ENCODE data around the gene NNAT.
A peak's percentile ranks its signal among the peaks of the same experiment; 100 is the strongest.

Gene NNAT

GRCh38 chr20:37567671-37568588 lies 46.9 kb downstream of the NNAT start:
- peaks cover 29% of the 10 kb centered on the region for H3K4me1 ChIP-seq (ENCODE audit: insufficient read depth, low read length)
- H3K4me3 ChIP-seq (ENCODE audit: low read depth in 1 of 2, low read length in 2 of 2): peak overlapping the region in 1 of 2 experiments; percentile 41; a peak in 2 of 4 replicates
- TF ChIP-seq EZH2 (IDR thresholded peaks at IDR 0.05; ENCODE audit: borderline replicate concordance, low read depth, low read length, severe bottlenecking): peak; percentile 45
- TF ChIP-seq, protein P1, sequence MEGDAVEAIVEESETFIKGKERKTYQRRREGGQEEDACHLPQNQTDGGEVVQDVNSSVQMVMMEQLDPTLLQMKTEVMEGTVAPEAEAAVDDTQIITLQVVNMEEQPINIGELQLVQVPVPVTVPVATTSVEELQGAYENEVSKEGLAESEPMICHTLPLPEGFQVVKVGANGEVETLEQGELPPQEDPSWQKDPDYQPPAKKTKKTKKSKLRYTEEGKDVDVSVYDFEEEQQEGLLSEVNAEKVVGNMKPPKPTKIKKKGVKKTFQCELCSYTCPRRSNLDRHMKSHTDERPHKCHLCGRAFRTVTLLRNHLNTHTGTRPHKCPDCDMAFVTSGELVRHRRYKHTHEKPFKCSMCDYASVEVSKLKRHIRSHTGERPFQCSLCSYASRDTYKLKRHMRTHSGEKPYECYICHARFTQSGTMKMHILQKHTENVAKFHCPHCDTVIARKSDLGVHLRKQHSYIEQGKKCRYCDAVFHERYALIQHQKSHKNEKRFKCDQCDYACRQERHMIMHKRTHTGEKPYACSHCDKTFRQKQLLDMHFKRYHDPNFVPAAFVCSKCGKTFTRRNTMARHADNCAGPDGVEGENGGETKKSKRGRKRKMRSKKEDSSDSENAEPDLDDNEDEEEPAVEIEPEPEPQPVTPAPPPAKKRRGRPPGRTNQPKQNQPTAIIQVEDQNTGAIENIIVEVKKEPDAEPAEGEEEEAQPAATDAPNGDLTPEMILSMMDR (IDR thresholded peaks at IDR 0.05; ENCODE audit: borderline replicate concordance, extremely low read depth, low read length, poor library complexity, severe bottlenecking): no peak
- no peaks in the 10 kb centered on the region for H3K79me2 ChIP-seq (ENCODE audit: insufficient read depth, low read length)
- peaks cover 14% of the 10 kb centered on the region; the same call in 1 of the 2 replicates for H4K20me1 ChIP-seq (ENCODE audit: insufficient read depth, low read length)
- no peak overlapping the region for H3K27ac ChIP-seq (ENCODE audit: low read length)
- peaks cover 32% of the 10 kb centered on the region for H3K27me3 ChIP-seq (ENCODE audit: insufficient read depth, low read length, poor library complexity)
- peak overlapping the region; percentile 63; the same call in 1 of the 2 replicates for H2AFZ ChIP-seq (ENCODE audit: low read depth, low read length)
- no peaks in the 10 kb centered on the region for H3K36me3 ChIP-seq (ENCODE audit: insufficient read depth, low read length)
- peak overlapping the region; percentile 54 for H3K4me2 ChIP-seq (ENCODE audit: insufficient read depth, low read length)
- DNase-seq: peak; percentile 63
- peak; percentile 72 for ATAC-seq (ENCODE audit: insufficient read depth, low read depth)
- no peaks in the 10 kb centered on the region for H3K9me3 ChIP-seq (ENCODE audit: insufficient read depth, low read length, severe bottlenecking)
- no peak overlapping the region for H3K9ac ChIP-seq (ENCODE audit: low read depth, low read length)

DNA sequence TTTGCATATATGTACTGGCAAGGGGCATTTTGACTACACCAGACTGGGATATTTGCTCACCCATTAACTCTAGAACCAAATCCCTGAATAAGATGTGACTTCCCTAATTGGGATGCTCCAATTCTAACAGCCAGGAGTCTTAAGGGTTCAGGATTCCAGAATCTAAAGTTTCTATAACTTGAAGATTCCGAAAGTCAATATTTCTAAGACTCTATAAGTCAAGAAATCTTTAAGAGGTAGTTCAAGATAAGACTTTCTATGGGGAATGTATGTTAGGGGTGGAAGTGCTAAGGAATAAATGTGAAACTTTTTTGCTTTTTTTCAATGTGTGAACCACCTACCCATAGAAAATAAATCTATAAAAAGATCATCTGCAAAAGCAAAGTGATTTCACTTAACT lies 49.4 kb downstream of the NNAT start:
- Histone ChIP-seq H3K4me1 (ENCODE audit: insufficient read depth, low read length) (peaks cover 22% of the 10 kb centered on the region), H3K27me3 (ENCODE audit: insufficient read depth, low read length, poor library complexity) (peaks cover 13% of the 10 kb centered on the region), H4K20me1 (ENCODE audit: insufficient read depth, low read length) (peaks cover 9% of the 10 kb centered on the region), H3K27ac (ENCODE audit: low read length) (no peak overlapping the region), H3K9me3 (ENCODE audit: insufficient read depth, low read length, severe bottlenecking) (no peaks in the 10 kb centered on the region), H3K36me3 (ENCODE audit: insufficient read depth, low read length) (no peaks in the 10 kb centered on the region), H3K79me2 (ENCODE audit: insufficient read depth, low read length) (no peaks in the 10 kb centered on the region), H3K4me3 (ENCODE audit: low read depth in 1 of 2, low read length in 2 of 2) (no peak overlapping the region), H3K4me2 (ENCODE audit: insufficient read depth, low read length) (no peak overlapping the region), H2AFZ (ENCODE audit: low read depth, low read length) (no peak overlapping the region), H3K9ac (ENCODE audit: low read depth, low read length) (no peak overlapping the region)
- no peak for ATAC-seq (ENCODE audit: insufficient read depth, low read depth)
- no peak for DNase-seq
- TF ChIP-seq, protein P1 (IDR thresholded peaks at IDR 0.05; ENCODE audit: borderline replicate concordance, extremely low read depth, low read length, poor library complexity, severe bottlenecking): no peak
- no peak for TF ChIP-seq EZH2 (IDR thresholded peaks at IDR 0.05; ENCODE audit: borderline replicate concordance, low read depth, low read length, severe bottlenecking)

DNA sequence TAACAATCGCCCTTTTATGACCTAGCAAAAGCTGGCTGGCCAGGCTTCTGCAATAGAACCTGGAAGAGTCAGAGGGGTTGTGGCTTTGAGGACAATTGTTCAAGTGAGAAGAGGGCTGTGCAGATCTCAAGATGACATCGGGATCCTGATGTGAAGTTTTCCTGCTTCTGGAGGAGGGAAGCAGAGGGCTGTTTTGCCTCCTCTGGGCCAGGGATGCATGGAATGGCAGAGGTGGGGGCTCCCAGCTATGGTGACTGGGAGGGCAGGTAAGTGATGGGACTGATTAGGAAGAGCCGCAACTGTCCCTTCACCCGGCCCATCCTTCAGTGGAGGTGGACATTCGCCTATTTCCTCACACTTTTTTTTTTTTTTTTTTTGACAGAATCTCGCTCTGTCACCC lies 50.0 kb downstream of the NNAT start:
- ATAC-seq (ENCODE audit: insufficient read depth, low read depth): no peak
- H3K79me2 ChIP-seq (ENCODE audit: insufficient read depth, low read length): no peaks in the 10 kb centered on the region

More for the DNA sequence above, 50.0 kb downstream of the NNAT start:
- H3K9me3 ChIP-seq (ENCODE audit: insufficient read depth, low read length, severe bottlenecking): no peaks in the 10 kb centered on the region
- no peak for DNase-seq
- H3K4me2 ChIP-seq (ENCODE audit: insufficient read depth, low read length): no peak overlapping the region
- peaks cover 17% of the 10 kb centered on the region for H3K27me3 ChIP-seq (ENCODE audit: insufficient read depth, low read length, poor library complexity)
- no peak overlapping the region for H2AFZ ChIP-seq (ENCODE audit: low read depth, low read length)
- H3K9ac ChIP-seq (ENCODE audit: low read depth, low read length): no peak overlapping the region
- H3K27ac ChIP-seq (ENCODE audit: low read length): no peak overlapping the region
- TF ChIP-seq, protein P1 (IDR thresholded peaks at IDR 0.05; ENCODE audit: borderline replicate concordance, extremely low read depth, low read length, poor library complexity, severe bottlenecking): no peak
- TF ChIP-seq EZH2 (IDR thresholded peaks at IDR 0.05; ENCODE audit: borderline replicate concordance, low read depth, low read length, severe bottlenecking): no peak
- no peak overlapping the region for H3K4me3 ChIP-seq (ENCODE audit: low read depth in 1 of 2, low read length in 2 of 2)
- no peaks in the 10 kb centered on the region for H3K36me3 ChIP-seq (ENCODE audit: insufficient read depth, low read length)
- peaks cover 21% of the 10 kb centered on the region for H3K4me1 ChIP-seq (ENCODE audit: insufficient read depth, low read length)
- H4K20me1 ChIP-seq (ENCODE audit: insufficient read depth, low read length): peaks cover 13% of the 10 kb centered on the region
